Right renal pelvis (tissue), 4 donors: Measurements from ENCODE around the gene ST6GALNAC6. TPM values are rescaled to one million over a fixed set of nuclear protein-coding genes. Genes with fewer than 3 reads are reported as not detected.

Experiments
- DNase-seq, 4 donors: peaks; one replicate each; pipeline ENCODE4 v3.0.0-alpha.2; 2013; ENCODE audit warnings: low read depth in 4 of 4, low spot score in 3 of 4, missing footprints in 1 of 4
- polyA plus RNA-seq, 4 donors: library from polyadenylated mRNA; unstranded; fragments of 120-200 nt; gene quantifications; one replicate each; pipeline ENCODE4 v1.2.1, GENCODE V29; 2013; ENCODE audit not compliant: insufficient read length in 4 of 4

ST6GALNAC6 gene
- polyA plus RNA-seq, 4 donors, result 44.5 to 49.1 (median 46.9) TPM

DNA sequence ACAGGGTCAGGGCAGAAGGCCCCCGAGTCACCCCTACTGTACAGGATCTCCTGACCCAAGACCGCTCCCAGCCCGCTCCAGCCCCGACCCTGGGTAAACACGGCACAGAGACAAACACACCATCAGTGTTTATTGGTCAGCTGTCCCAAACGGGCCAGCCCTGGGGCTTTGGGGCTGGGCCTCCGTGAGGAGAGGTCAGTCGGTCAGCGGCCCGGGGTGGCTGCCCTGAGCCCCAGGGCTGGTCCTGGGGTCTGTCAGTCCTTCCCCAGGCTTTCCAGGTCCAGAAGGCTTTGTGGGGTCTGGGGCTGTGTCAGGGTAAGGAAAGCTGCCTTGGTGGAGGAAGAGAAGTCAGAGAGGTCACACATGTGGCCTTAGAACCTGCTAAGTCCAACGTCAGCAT, 35.6 kb upstream of the ST6GALNAC6 start:
- DNase-seq, result no peak

DNA sequence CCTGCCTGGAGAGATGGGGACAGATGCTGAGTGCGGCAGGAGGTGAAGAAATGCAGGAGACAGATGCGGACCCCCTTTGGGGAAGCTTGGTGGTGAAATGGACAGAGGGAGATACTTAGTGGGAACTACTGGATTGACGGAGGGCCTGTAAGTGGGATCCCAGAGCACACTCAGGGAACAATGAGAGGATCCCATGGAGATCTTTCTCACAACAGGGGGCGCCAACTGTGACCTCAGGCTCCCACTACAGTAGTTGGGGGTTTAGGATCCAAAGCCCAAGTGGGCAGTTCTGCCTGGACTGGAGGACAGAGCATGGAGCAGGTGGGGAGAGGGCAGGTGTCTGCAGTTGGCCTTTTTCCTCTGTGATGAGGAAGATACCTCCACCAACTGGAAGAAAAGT, 34.8 kb upstream of the ST6GALNAC6 start:
- no peak for DNase-seq

DNA sequence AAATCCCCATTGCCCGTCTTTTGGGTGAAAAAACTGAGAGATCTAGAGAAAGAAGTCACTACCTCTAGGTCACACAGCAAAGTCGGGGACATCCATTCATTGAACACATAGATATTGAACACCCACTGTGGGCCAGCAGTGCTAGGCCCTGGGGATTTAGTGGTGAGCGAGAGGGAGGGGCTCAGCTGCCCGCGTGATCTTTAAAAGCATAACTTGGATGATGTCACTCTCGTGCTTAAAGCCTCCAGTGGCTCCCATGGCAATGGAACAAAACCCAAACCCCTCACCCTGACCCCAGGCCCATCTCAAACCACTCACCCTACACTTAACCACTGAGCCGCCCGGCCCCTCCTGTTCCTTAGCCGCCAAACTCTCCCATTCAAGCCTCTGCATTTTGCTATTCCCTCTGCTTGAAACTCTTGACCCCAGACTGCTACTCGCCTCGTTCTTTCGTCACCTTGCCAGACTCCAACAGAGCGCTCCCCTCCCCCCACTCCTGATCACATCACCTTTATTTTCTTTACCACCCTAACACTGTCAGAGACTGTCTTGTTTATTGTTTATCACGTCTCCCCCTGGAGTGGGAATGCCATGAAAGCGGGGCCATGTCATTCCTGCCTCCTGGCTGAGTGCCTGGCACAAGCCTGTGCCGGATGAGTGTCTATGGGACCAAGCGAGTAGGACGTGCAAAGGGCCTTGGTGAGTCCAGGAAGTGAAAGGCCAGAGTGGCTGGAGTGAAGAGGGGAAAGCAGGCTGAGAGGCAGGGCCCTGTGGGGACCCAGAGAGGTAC, 31.9 kb upstream of the ST6GALNAC6 start:
- no peak for DNase-seq

DNA sequence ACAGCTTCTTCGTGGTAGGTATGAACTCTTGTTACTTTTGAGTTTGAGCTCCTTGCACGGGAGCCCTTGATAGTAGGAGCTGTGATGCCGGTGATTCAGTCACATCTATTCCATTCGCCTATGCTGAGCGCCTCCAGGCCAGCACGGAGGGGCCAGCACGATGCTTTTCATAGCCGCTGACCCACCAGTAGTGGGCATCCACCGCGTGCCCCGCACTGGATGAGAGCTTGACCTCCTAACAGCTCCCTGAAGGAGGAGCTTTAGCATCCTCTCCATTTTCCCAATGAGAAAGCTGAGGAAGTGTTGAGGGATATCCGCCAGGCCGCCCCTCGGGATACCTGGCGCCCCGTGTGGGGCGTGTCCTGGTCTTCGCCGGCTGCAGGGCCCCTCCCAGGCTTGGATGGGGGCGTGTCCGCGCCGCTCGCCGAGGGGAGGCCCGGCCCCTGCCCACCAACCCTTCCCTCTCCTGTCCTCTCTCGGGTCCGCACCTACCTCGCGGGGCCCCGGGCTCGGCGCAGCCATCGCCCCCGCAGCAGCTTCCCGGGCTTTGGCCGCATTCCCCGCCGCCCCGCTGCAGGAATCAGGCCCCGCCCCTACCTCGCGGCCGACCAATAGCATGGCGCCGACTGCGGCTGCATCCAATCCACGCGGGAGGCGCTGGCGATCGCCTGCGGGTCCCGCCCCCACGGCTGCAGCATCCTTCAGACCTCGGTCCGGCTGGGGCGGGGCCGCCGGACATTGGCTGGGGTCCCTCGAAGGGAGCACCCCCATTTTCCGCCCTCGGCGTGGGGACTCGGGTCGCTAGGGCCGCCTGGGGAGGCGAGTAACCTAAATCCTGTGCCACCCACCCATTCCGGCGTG, 31.1 kb upstream of the ST6GALNAC6 start, which contains the start of gene PIP5KL1:
Gene PIP5KL1 (minus strand): TSS at position 547 of the 861 bp plus-strand sequence. CDS start 25 bp downstream, at position 522.
- DNase-seq, result peak in 1 of 4 donors; percentile 70

DNA sequence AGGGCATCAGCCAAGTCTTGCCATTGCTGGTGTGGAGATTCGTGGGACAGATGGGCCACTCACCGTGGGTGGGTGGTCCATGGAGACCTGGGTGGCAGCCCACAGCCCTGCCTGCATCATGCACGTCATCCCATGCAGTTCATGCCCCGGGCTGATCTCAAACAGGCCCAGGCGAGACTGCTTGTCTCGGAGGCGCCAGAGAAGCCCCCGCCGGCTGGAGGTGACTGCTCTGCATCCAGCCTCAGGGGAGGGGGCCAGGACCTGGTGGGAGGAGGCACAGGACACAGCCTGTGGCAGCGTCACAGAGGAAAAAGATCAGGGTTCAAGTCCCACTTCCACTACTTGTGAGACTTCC, 30.2 kb upstream of the ST6GALNAC6 start:
- DNase-seq, result no peak

DNA sequence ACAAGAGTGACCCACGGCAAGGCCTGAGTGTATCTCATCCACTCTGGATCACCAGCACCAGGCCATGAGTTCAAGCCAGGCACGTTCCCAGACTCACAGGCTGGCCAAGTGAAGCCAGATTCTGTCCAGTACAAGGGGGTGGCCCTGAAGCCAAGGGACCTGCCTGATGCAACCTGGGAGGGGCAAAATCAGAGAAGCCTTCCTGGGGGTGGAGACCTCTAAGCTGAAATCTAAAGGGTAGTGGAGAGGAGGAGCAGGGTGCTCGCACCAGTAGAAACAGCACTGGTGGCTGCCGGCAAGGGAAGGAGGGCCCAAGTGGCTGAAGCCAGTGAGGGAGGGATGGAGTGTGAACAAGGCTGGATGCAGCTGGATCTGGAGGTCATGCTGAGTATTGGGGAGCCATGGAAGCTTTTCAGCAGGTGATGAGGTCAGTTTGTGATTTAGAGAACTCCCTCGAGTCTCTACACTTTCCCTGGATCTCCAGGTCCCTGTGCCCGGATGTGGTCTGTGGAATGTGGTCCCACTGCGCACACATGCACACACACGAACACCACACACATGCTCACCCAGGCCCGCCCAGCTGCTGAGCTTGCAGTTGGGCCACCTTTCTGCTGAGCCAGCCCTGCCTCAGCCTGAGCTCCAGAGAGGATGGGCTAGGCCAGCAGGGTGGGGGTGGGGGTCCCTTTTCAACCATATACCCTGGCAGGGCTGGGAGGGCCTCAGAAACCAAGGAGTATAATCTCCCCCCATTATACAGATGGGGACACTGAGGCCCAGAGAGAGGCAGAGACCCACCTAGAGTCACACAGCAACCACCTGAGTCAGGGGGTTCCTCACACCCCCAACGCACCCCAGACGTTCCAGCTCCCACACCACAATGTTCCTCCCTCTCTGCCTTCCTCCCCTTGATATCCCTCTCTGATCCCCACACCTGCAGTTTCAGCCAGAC, 29.5 kb upstream of the ST6GALNAC6 start:
- no peak for DNase-seq

DNA sequence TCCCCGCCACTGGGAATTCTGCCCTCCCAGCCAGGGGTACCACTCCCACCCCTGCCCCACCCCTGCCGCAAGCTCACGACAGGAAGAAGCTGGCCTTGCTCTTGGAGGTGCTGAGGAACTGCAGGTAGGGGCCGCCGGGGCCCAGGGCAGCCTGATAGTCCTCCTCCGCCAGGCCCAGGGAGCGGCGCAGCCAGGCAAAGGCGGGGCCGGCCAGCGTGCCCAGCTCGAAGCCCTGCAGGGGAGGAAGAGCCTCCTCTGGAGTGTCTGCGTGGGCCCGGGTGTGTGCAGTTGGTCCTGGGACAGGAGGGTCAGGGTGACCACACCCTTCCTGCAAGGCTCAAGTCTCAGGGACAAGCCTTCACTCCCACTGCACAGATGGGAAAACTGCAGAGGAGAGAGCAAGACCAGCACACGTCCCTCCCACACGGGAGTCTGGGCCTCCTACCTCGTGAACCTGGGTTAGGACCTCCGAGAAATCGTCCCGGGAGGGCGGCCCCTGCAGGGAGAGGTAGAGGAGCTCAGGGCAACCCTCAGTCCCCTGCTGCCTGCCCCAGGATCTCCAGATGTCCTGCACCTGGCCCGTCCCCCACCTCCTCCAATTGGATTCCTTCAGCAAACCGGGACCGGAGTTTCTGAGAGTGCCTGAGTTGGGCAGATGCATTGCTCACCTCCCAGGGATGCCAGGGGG, 28.7 kb upstream of the ST6GALNAC6 start:
- DNase-seq, result no peak

DNA sequence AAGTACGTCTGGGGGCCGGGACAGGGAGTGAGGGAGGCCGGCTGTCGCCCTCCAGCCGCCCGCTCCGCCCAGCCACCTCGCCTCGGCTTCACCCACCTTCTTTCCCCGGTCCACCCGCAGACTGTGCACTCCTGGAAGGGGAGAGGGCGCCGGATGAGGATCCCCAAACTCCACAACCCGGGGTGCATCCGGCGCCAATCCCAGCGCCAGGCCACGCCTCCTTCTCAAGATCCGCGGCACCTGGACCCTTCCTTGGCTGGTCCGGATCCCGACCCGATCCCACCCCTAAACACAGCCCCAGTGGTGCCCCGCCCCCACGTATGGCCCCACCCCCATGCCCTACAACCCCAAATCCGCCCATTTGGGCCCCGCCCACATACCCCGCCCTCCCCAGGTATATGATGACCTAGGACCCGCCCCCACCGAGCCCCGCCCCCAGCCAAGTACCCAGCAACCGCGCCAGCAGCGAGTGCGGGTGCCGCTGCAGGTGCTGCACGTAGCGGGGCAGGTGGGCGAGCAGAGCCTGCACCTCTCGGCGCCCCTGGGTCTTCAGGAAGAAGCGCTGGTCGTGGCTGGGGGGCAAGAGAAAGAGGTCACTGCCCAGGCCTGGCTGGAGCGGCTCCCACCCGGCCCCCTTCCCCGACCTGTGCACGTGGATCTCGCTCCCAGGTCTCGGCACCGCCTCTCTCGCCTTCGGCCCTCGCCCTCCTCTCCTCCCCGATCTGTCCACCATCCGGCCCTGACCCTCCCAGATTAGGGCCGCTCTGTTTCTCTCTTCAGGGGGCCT, 28.0 kb upstream of the ST6GALNAC6 start:
- no peak for DNase-seq

DNA sequence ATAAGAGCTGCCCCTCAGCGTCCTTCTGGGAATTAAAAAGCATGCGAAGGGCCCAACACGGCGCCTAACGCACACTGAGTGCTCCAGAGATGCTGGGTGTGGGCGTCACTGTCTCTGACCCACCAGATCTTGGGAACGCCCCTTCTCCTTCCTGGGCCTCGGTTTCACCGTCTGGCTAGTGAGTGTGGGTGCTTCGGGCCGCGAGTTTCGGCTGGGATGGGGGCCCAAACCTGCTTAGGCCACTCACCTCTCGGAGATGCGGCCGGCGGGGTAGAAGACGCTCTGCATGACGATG, 27.4 kb upstream of the ST6GALNAC6 start:
- DNase-seq, result no peak

DNA sequence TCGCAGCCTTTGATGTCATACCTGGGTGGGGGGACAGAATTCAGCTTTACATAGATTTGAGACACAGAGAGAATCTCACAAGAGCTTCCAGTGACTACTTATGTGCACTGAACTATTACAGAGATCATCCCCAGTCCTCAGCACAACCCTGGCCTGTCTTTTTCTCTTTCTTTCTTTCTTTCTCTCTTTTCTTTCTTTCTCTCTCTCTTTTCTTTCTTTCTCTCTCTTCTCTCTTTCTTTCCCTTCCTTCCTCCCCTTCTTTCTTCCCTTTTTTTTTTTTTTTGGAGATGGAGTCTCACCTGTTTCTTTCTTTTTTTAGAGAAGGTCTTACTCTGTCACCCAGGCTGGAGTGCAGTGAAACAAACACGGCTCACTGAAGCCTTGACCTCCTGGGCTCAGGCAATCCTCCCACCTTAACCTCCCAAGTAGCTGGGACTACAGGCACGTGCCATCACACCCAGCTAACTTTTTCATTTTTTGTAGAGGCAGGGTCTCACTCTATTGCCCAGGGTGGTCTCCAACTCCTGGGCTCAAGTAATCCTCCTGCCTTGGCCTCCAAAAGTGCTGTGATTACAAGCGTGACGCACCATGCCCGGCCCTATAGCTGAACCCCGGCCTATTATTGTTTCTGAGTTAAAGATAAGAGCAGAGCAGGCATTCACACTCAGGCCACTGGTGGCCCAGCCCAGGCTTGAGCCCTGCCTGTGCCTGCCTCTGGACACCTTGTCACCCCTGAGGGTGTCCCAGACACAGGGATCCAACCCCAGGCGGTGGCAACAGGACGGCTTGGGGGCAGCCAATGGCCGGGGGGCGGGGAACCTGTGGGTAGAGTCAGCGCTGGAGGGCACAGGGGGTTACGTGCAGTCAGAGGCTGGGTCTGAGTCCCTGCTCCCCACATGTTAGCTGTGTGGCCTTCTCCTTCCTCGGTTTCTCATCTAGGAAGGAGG, 26.8 kb upstream of the ST6GALNAC6 start:
- no peak for DNase-seq

DNA sequence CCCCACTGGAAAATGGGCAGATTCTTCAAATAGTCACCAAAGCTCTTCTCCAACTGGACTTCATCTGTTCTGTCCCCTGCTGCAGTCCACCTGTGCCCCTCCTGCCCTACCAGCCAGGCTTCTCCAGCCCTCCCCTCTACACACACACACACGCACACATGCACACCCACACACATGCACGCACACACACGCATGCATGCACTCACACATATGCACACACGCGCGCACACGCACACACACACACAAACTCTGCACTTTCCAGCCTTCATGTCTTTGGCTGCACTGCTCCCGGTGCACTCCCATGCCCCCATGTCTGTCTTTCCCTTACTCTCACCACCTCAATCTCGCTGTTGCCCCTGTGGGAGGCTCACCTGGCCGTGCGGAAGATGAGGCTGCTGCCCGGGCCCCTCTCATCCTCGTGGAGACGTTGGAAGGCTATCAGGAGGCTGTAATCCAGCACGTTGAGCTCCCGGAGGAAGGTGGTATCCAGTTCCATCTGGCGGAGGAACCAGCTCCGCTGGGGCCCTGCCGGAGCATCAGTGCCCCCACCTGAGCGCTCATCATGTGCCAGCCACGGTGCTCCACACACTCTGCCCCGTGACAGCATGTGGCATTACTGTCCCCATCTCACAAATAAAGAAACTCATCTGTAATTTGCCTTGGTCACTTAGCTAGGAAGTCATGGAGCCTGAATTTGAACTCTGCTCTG, 25.5 kb upstream of the ST6GALNAC6 start:
- DNase-seq, result no peak

DNA sequence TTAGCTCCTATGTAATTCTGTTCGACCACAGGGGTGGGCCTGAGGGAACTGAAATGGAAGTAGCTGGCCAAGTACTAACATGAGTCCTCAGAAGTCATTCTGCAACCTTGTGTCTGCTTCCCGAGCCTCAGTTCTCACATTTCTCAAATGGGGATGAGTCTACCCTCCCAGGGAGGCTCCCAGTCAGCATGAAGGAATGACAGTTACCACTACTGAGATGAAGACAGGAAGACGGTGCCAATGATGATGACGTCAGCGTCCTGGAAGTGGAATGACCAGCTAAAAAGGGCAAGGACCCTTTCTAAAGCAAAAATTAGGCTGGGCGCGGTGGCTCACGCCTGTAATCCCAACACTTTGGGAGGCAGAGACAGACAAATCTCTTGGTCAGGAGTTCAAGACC, 24.4 kb upstream of the ST6GALNAC6 start:
- DNase-seq, result no peak

DNA sequence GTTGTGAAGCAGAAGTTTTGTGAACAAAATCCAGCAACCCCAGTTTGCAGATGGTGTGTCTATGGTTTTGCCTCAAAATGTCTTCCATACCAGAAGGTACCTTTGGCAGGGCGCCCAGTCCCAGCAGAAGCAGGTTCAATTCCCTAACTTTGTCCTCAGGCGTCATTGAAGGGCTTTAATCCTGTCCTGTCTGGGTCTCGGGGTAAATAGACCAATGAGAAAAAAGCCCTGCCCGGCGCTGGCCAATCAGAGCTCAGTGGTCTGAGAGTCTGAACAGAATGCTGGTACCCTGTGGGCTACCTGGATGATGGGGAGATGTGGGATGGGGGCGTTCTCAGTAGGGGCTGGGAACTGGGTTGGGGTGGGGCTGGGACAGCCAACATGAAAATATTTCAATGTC, 23.6 kb upstream of the ST6GALNAC6 start:
- no peak for DNase-seq

DNA sequence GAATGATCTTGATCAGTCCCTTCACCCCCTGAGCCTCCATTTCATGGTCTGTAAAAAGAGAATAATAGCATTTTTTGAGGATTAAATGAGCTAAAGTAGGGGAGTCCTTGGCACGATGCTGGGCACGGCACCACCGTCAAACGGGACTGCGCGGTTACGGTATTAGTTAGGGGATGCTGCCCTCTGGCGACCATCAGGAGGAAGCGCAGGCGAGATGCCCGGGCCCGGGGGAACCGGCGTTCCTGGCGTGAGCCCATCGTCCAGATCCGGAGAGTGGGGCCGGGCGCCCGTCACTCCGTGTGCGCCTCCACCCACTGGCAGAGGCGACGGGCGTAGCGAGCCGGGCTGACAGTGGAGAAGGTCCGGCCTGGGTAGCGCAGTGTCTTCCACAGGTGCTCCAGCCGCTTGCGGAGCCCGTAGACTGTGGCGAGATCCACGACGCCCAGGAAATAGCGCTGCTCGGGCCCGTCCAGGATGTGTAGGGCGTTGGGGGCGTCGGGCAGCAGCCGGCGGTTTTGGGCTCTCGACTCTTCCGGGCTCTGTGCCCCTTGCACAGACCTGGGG, 22.2 kb upstream of the ST6GALNAC6 start:
- DNase-seq, result no peak

DNA sequence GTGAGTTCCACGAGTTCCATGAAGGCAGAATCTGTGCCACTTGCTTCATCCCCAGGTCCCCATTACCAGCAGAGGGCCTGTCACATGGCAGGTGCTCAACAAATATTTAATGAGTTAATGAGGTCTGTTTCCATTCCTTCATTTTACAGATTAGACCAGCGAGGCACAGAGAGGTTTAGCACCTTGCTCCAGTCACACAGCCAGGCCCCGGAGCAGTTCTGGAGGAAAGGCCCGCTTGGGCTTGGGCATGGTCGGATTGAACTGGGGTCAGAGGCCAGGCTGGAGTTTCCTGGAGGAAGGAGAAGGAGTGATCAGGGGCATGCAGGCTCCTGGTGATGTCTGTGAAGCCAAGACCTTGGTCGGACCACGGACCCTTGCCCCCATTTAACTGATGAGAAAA, 21.4 kb upstream of the ST6GALNAC6 start:
- DNase-seq, result no peak

DNA sequence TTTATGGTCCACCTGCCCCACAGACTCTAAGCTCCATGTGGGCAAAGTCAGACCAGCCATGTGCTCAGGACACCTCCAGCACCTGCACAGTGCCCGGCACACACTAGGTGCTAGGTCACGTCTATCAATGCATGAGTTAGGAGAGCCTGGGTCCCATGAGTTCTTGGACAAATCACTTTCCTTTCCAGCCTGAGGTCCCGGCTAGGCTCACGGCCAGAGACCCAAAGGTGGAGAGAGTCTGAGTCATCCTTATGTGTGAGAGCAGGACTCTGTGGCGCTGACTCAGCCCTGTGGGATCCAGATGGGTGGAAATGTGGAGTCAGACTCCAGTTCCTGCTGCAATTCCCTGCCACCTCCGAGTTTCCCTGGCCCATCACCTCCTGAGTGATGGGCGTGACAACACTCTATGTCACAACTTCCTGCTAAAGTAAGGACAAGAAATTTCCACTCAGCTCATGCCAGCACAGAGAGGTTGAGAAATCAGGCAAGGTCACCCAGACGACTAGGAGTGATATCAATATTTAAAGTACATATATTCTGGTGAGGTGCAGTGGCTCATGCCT, 19.9 kb upstream of the ST6GALNAC6 start:
- DNase-seq, result no peak
